SK-MEL-5 (cell line): Measurements from ENCODE around the gene TPM1. TPM values are rescaled to one million over a fixed set of nuclear protein-coding genes. Genes with fewer than 3 reads are reported as not detected.

Experiments
- DNase-seq: peaks from one replicate; pipeline ENCODE4 v3.0.0-alpha.2; 2016; ENCODE audit warnings: low read depth, low spot score
- in situ Hi-C: cut with HindIII; loops from 2 replicates; pipeline ENCODE4 v1.10.0; 2016; ENCODE audit warnings: low sequenced_read_pairs, high pct_unique_total_duplicates, low pct_unique_long_range_greater_than_20kb
- total RNA-seq: library from RNA; depleted of rRNA; stranded (reverse); fragments of >200 nt; shearing (Covaris generic); gene quantifications from 2 replicates; pipeline ENCODE4 v1.2.3, GENCODE V29; 2014

Gene TPM1
- total RNA-seq, 1 experiment from 2014 or later = 29.8 TPM

DNA sequence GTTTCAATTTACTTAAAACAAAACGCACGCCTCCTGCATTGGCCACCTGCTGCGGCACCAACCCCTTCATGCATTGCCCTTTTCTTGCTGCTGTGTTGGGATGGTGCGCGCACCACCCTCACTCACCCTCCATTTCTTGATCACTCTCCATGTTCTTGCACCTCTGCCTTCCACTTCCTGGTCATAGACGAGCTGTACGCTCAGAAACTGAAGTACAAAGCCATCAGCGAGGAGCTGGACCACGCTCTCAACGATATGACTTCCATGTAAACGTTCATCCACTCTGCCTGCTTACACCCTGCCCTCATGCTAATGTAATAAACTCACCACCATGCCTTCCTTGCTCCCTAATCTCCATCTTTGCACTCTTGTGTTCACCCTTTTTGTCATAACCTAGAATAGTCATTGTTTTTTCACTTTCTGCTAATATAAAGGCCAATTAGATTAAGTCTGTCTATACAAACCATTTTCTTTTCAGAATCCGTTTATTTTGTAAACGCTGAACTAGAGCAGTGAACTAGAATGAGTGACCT, 21.4 kb downstream of the TPM1 start:
- in situ Hi-C loops = no loop called here
- DNase-seq = no peak

- in situ Hi-C loops = no loop called here
- no peak for DNase-seq
Measured at GRCh38 chr15:63065262-63066221, 23.0 kb downstream of the TPM1 start.

DNA sequence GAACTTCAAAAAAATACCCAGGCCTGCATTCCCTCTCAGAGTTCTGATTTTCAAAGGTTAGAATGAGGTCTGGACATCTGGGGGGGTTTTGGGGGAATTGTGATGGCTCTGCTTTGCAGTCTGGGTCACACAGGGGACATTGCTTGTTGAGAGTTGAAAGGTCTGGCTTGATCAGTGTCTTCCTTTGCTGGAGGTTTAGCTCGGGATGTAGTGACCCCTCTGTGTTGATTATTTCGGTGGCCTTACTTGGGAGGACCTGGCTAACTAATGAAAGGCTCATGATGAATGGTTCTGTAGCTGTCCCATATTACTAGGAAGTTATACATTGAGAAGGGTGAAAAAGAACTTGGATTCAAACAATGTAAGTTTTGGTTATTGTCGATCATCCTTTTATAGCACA, 23.7 kb downstream of the TPM1 start:
- no peak for DNase-seq
- in situ Hi-C loops = no loop called here

DNA sequence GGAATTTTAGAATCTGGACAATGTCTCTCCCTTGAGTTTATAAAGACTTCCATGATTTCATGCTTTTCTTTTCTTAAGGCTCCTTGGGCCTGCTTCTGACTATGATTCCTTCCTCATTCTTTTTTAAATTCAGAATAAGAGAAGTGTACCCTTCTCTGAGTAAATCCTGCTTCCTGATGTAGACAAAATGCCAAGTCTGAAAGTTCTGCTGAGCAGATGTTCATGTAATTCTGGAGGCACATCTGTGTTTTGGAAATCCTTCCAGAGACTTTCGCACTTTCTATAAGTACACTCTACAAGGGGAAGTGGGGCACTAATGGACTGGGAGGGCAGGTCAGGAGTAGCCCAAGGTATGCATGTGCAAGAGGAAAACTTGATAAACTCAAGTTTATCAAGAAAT, 24.8 kb downstream of the TPM1 start:
- DNase-seq = no peak
- in situ Hi-C loops = no loop called here

DNA sequence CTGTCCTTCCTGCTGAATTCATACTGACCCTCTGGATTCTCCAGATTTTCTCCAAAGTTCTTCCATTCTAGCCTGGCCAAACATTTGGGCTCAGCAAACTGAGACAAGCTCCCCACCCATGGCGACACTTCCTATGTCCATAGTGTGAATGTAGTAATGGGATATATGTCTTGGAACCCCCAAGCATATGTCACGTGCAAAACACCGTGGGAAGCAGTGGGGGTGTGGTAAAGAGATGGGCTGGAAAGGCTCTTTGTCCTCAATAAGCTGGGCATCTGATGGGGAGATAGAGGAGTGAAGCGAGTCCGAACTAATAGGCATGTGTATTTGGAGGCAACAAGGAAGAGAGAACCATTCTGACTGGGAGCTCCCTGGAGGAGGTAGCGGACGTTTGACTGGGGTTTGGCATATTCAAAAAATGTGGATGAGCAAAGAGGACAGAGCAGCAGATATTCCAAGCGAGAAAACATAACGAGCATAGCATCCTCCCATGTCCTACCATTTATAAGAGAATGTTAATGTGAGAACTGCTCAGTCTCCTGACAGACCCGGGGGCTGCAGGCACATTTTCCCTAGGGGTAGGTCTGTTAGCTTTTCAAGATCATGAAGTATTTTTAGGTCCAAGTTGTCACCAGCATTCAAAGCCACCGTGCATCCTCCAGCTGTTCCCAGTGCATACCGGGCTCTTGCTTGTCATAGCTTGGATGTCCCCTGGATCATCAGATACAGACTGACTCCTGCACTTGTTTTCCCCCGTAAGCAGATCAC, 25.6 kb downstream of the TPM1 start:
- in situ Hi-C loops = no loop called here
- no peak for DNase-seq

DNA sequence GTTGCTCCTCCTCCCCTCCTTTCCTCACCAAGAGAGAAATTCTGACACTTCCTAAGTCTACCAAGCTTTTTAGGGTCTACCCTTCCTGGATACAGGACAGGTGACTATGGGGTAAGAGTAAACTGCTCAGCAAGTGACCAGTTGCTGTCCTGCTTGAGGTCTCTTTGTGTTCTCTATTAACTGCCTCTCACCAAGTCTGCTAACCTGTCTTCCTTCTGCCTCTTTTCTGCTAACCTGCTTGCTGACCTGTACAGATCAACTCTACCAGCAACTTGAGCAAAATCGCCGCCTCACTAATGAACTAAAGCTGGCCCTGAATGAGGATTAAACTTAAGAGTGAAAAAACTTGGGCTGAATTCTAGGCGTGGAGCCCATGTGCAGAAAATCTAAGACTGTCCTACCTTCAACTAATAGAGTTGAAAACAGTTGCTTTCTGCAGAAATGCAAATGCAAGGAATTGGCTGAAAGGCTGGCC, 27.1 kb downstream of the TPM1 start:
- in situ Hi-C loops = no loop called here
- no peak for DNase-seq

DNA sequence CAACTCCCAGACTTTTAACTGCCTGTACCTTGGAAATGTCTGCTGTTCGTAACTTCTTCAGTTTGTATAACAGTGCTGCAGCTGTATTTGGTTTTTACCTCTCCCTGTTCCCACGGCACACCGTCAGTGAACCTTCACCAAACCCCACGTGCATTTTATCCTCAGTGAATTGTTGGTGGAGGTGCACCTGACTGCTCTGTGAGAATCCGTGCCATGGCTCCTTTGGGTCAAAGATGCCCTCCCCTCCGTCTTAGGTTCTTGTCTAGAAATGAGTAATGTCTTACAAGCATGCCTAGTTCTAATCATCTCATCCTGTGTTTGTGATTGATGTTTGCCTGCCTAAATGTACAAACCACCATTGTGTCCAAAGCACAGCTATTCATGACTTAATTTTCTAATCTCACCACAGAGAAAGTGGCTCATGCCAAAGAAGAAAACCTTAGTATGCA, 28.2 kb downstream of the TPM1 start:
- DNase-seq = no peak
- in situ Hi-C loops = no loop called here

GRCh38 chr15:63071288-63071909, 28.9 kb downstream of the TPM1 start:
- DNase-seq = no peak
- in situ Hi-C loops = no loop called here

- in situ Hi-C loops = no loop called here
- no peak for DNase-seq
Measured at GRCh38 chr15:63072023-63072650, 29.6 kb downstream of the TPM1 start.

DNA sequence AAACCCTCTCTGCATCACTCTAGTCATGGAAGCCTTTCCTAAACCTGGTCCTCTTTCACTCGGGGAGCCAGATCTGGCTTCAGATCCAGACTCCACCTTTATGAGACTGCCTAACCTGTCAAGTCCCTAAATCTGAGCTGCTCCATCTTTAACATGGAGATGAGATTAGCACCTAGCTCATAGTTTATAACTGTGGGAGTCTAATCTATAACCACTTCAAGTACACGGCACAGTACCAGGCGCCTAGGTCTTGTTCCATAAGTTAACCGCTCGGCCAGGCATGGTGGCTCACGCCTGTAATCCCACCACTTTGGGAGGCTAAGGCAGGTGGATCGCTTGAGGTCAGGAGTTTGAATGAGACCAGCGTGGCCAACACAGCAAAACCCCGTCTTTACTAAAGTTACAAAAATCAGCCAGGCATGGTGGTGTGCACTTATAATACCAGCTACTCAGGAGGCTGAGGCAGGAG, 30.3 kb downstream of the TPM1 start:
- no peak for DNase-seq
- in situ Hi-C loops = no loop called here

- DNase-seq = no peak
- in situ Hi-C loops = no loop called here
Measured at GRCh38 chr15:63073497-63074172, 31.1 kb downstream of the TPM1 start.

DNA sequence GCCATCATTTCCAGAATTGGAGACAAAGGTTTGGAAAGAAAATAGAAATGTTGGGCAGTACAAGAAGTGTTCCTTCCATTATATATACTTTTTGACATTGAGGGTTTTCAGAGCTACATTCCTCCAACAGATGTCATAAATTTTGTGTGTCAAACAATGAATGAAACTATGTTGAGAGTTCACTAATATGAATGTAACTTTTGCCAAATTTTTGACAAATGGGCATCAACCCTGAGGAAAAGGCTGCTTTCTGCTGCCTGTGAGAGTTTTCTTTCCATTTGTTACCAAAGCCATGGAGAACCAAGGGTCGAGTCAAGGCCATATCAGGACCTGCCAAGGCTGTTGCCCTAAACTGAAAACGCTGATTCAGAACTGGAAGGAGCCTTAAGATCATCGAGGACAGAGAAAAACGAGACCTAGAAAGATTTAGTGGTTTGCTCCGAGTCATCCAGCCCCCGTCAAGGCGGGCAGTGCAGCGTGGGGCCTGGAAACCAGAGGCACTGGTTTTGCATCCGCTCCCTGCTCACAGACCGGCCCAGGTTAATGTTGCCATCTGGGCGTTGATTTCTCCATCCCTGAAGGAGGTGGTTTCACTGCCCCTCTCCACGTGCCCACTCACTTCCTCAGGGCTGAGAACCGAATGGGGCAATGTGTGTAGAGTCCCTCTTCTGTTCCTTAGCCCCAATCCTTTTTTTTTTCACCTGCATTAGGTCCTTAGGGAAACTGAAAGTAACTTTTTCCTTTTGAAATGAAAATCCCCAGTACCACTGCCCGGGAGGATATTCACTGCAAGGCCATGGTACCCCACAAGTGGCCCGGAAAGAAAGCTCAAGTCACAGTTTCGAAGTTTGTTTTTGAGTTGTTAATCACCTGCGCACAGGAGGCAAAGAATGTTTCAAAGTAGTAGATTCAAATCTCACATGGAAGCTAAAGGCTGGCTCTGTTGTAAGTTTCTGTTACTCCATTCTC, 32.8 kb downstream of the TPM1 start:
- in situ Hi-C loops = no loop called here
- no peak for DNase-seq

- in situ Hi-C loops = no loop called here
- DNase-seq = no peak
Measured at GRCh38 chr15:63075984-63076713, 33.6 kb downstream of the TPM1 start.

DNA sequence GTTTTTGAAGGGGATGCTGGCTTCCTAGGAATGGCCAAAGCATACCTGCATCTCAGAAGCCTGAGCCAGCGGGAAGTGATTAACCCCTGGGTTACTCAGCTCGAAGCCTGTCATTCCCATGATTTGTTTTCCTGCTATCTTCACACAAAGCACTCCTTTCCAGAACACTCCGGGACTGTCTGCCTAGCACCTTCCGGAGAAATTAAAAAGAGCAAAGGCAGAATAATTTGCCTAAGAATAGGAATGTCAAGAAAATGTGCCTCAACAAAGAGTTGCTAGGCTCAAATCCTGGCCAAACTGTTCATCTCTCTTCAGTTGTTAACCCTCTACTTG, 34.1 kb downstream of the TPM1 start:
- no peak for DNase-seq
- in situ Hi-C loops = no loop called here

GRCh38 chr15:63077952-63078351, 35.4 kb downstream of the TPM1 start:
- in situ Hi-C loops = no loop called here

More at GRCh38 chr15:63077952-63078351, 35.4 kb downstream of the TPM1 start:
- DNase-seq = no peak
